Uterus (tissue), 4 donors: ENCODE measurements around the gene HIP1. TPM values are rescaled to one million over a fixed set of nuclear protein-coding genes. Genes with fewer than 3 reads are reported as not detected.
A peak's percentile ranks its signal among the peaks of the same experiment; 100 is the strongest.
"Not testable (repeated sequence)": the region's sequence is repeated elsewhere in the genome, so short reads cannot be mapped to it uniquely, and the experiment has no call there.

Experiments
- DNase-seq, 2 donors: peaks; one replicate each; pipeline ENCODE4 v3.0.0-alpha.2; 2019 to 2020
- H3K27ac ChIP-seq, 2 donors: fragments of 200-600 bp; sonication (generic); 1 replicate in 1 of 2; 2 replicates in 1 of 2; pipeline ENCODE4 v1.5.1; 2016 to 2018
- H3K27me3 ChIP-seq, 2 donors: fragments of 200-600 bp; sonication (generic); one replicate each; pipeline ENCODE4 v1.5.1; 2018 to 2019; ENCODE audit warnings: control low read depth in 1 of 2
- H3K36me3 ChIP-seq, 2 donors: fragments of 200-600 bp; sonication (generic); one replicate each; pipeline ENCODE4 v1.5.1; 2019; ENCODE audit warnings: control low read depth in 1 of 2
- H3K4me1 ChIP-seq, 2 donors: fragments of 200-600 bp; sonication (generic); one replicate each; pipeline ENCODE4 v1.5.1; 2018 to 2019; ENCODE audit warnings: control low read depth in 1 of 2
- H3K4me3 ChIP-seq, 2 donors: fragments of 200-600 bp; sonication (generic); 1 replicate in 1 of 2; 2 replicates in 1 of 2; pipeline ENCODE4 v1.5.1; 2018 to 2019; ENCODE audit warnings: mild to moderate bottlenecking in 1 of 2
- H3K9me3 ChIP-seq, 2 donors: fragments of 200-600 bp; sonication (generic); one replicate each; pipeline ENCODE4 v1.5.1; 2019; ENCODE audit warnings: control low read depth in 1 of 2
- CTCF ChIP-seq, 4 experiments: fragments of 200-600 bp in 2 of 4; fragments of 450-650 bp in 2 of 4; sonication (generic) in 2 of 4; IDR thresholded peaks; one replicate each; pipeline ENCODE4 v1.5.1; 2016 to 2019; ENCODE audit warnings: antibody characterized with exemption in 4 of 4, mild to moderate bottlenecking in 2 of 4, moderate library complexity in 1 of 4
- POLR2A ChIP-seq, 2 donors: fragments of 450-650 bp; IDR thresholded peaks; one replicate each; pipeline ENCODE4 v1.6.1; 2016; ENCODE audit warnings: antibody characterized with exemption in 2 of 2, mild to moderate bottlenecking in 1 of 2, moderate library complexity in 1 of 2
- intact Hi-C: fragments of 100-400 bp; cut with DNase I; formaldehyde crosslinking; loops from one replicate; pipeline ENCODE4 v1.15.1; 2023; ENCODE audit warnings: low total_unique reads
- total RNA-seq, 4 donors: library from RNA; depleted of rRNA in 3 of 4; stranded (reverse); fragments of >200 nt in 3 of 4; gene quantifications; one replicate each; pipeline versions ENCODE4 v1.1.0 to v1.2.4, GENCODE V29; 2014 to 2023
- donor health status: DM: yes; HTN: yes; CAD: no.

HIP1 gene
- total RNA-seq, 4 donors from 2014 or later: 13.1 to 48.8 (median 20.3) TPM

- no peaks in the 10 kb centered on the region for H3K4me1 ChIP-seq
- H3K27me3 ChIP-seq: no peaks in the 10 kb centered on the region
- DNase-seq: peak; percentile 19 to 46
- no peaks in the 10 kb centered on the region for H3K9me3 ChIP-seq
- intact Hi-C loops: no loop called here
- H3K4me3 ChIP-seq: no peak overlapping the region
- H3K36me3 ChIP-seq: no peaks in the 10 kb centered on the region
- peak overlapping the region; percentile 5 to 33 for H3K27ac ChIP-seq
- TF ChIP-seq POLR2A (IDR thresholded peaks at IDR 0.05) (no peak), CTCF (IDR thresholded peaks at IDR 0.05) (no peak)
These were observed 10.7 kb downstream of the HIP1 start for GRCh38 chr7:75727881-75728593.

- H3K4me1 ChIP-seq, H3K4me3 ChIP-seq, intact Hi-C loops, H3K27ac ChIP-seq, H3K27me3 ChIP-seq, H3K36me3 ChIP-seq, H3K9me3 ChIP-seq, DNase-seq: not testable (repeated sequence)
These were observed 11.4 kb downstream of the HIP1 start for GRCh38 chr7:75727351-75727750.

- intact Hi-C loops: no loop called here
- no peak overlapping the region for H3K4me3 ChIP-seq
- H3K27ac ChIP-seq: no peak overlapping the region
- no peak for DNase-seq
- H3K9me3 ChIP-seq: no peaks in the 10 kb centered on the region
- H3K4me1 ChIP-seq: no peaks in the 10 kb centered on the region
- TF ChIP-seq POLR2A (IDR thresholded peaks at IDR 0.05): no peak
- TF ChIP-seq CTCF (IDR thresholded peaks at IDR 0.05): no peak
- no peaks in the 10 kb centered on the region for H3K36me3 ChIP-seq
- no peaks in the 10 kb centered on the region for H3K27me3 ChIP-seq
These were observed 13.4 kb downstream of the HIP1 start for GRCh38 chr7:75725306-75725705.

- Histone ChIP-seq H3K9me3 (no peaks in the 10 kb centered on the region), H3K4me1 (no peaks in the 10 kb centered on the region), H3K27ac (no peak overlapping the region), H3K4me3 (no peak overlapping the region), H3K36me3 (no peaks in the 10 kb centered on the region), H3K27me3 (no peaks in the 10 kb centered on the region)
- no peak for DNase-seq
- intact Hi-C loops: no loop called here
- TF ChIP-seq CTCF (IDR thresholded peaks at IDR 0.05): no peak
- TF ChIP-seq POLR2A (IDR thresholded peaks at IDR 0.05): no peak
These were observed 15.3 kb downstream of the HIP1 start for GRCh38 chr7:75723444-75723843.

- H3K36me3 ChIP-seq: no peaks in the 10 kb centered on the region
- H3K27me3 ChIP-seq: no peaks in the 10 kb centered on the region
- TF ChIP-seq CTCF (IDR thresholded peaks at IDR 0.05): no peak
- TF ChIP-seq POLR2A (IDR thresholded peaks at IDR 0.05): no peak
- no peaks in the 10 kb centered on the region for H3K9me3 ChIP-seq
- H3K27ac ChIP-seq: no peak overlapping the region
- intact Hi-C loops: no loop called here
- no peak overlapping the region for H3K4me3 ChIP-seq
- no peaks in the 10 kb centered on the region for H3K4me1 ChIP-seq
- DNase-seq: no peak
These were observed 16.4 kb downstream of the HIP1 start for GRCh38 chr7:75722373-75722772.

GRCh38 chr7:75721922-75722321 is 16.8 kb downstream of the HIP1 start:
- H3K36me3 ChIP-seq, H3K4me1 ChIP-seq, H3K4me3 ChIP-seq, H3K9me3 ChIP-seq, DNase-seq, H3K27ac ChIP-seq, intact Hi-C loops, H3K27me3 ChIP-seq: not testable (repeated sequence)
